Smooth muscle cell (in vitro differentiated cells): ENCODE measurements around the gene SMG6. TPM values are rescaled to one million over a fixed set of nuclear protein-coding genes. Genes with fewer than 3 reads are reported as not detected.

ENCODE experiments used
- DNase-seq: peaks from one replicate; lab custom pipeline; 2025; ENCODE audit not compliant: unreplicated experiment; lab: John Stamatoyannopoulos, UW
- H2AFZ ChIP-seq: fragments of 200-600 bp; sonication (generic); 2 replicates; pipeline ENCODE4 v1.6.0; 2016; ENCODE audit warnings: antibody characterized with exemption, low read depth, mild to moderate bottlenecking
- H3F3A ChIP-seq: fragments of 200-600 bp; sonication (generic); 2 replicates; pipeline ENCODE4 v1.6.0; 2017; ENCODE audit warnings: antibody characterized with exemption, low read depth
- H3K27ac ChIP-seq: fragments of 200-600 bp; sonication (generic); 2 replicates; pipeline ENCODE4 v1.5.1; 2016; ENCODE audit warnings: low read depth, mild to moderate bottlenecking
- H3K27me3 ChIP-seq: fragments of 200-600 bp; sonication (generic); 2 replicates; pipeline ENCODE4 v1.6.1; 2016; ENCODE audit warnings: low read depth, mild to moderate bottlenecking
- H3K36me3 ChIP-seq: fragments of 200-600 bp; sonication (generic); 2 replicates; pipeline ENCODE4 v1.5.1; 2016; ENCODE audit warnings: low read depth
- H3K4me1 ChIP-seq: fragments of 200-600 bp; sonication (generic); 2 replicates; pipeline ENCODE4 v1.5.1; 2016; ENCODE audit warnings: low read depth
- H3K4me2 ChIP-seq: fragments of 200-600 bp; sonication (generic); 2 replicates; pipeline ENCODE4 v1.6.0; 2016; ENCODE audit warnings: mild to moderate bottlenecking
- H3K4me3 ChIP-seq: fragments of 200-600 bp; sonication (generic); 2 replicates; pipeline ENCODE4 v1.5.1; 2016; ENCODE audit warnings: mild to moderate bottlenecking
- H3K79me2 ChIP-seq: fragments of 200-600 bp; sonication (generic); 2 replicates; pipeline ENCODE4 v1.6.0; 2016; ENCODE audit warnings: low read depth, mild to moderate bottlenecking
- H3K9ac ChIP-seq: fragments of 200-600 bp; sonication (generic); 2 replicates; pipeline ENCODE4 v1.6.0; 2016; ENCODE audit warnings: low read depth
- H3K9me3 ChIP-seq: fragments of 200-600 bp; sonication (generic); replicated peaks from 2 replicates; pipeline ENCODE4 v1.5.1; 2016; ENCODE audit warnings: low read depth
- H4K20me1 ChIP-seq: fragments of 200-600 bp; sonication (generic); 2 replicates; pipeline ENCODE4 v1.6.0; 2016; ENCODE audit warnings: low read depth
- CTCF ChIP-seq: fragments of 200-600 bp; sonication (generic); IDR thresholded peaks from 2 replicates; pipeline ENCODE4 v1.5.1; 2017; ENCODE audit warnings: borderline replicate concordance, mild to moderate bottlenecking, antibody characterized with exemption; ENCODE audit not compliant: insufficient read depth, poor library complexity, severe bottlenecking
- WGBS: methylation state at CpG from one replicate; pipeline ENCODE4 v1.1.7; 2016; ENCODE audit warnings: low lambda C conversion rate; 5-methylcytosine and 5-hydroxymethylcytosine counted together
- polyA plus RNA-seq: library from polyadenylated mRNA; unstranded; fragments of >200 nt; fragmentation: Nextera tagmentation; extraction: Ambion mirVana; gene quantifications from 2 replicates; pipeline ENCODE4 v1.2.1, GENCODE V29; 2016
- total RNA-seq: library from RNA; depleted of rRNA; stranded (reverse); fragments of >200 nt; gene quantifications from 2 replicates; pipeline ENCODE4 v1.2.3, GENCODE V29; 2014

The SMG6 gene
- total and polyA plus RNA-seq, 2 experiments from 2014 or later, result 10.6 to 21.4 TPM

DNA sequence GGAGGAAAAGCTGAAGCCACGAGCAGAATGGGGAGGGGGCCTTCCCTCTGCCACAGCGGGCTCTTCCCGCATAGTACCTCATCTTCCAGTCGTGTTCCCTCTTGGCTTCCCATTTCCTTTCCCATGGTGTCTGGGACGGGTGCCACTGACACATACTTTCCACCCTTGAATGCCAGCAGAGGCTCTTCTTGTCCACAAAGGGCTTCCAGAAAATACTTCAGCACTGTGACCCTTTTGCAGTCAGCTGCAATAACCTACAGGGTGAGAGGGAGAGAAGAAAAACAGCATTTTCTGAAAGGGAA, 218.0 kb downstream of the SMG6 start:
- no peaks in the 10 kb centered on the region for H3K9me3 ChIP-seq
- no peak overlapping the region for H3K27ac ChIP-seq
- no peak overlapping the region for H3K4me2 ChIP-seq
- H3K27me3 ChIP-seq, result no peaks in the 10 kb centered on the region
- TF ChIP-seq CTCF, result no peak
- no peak overlapping the region for H2AFZ ChIP-seq
- H3K36me3 ChIP-seq, result no peaks in the 10 kb centered on the region
- H3K4me1 ChIP-seq, result peaks cover 4% of the 10 kb centered on the region
- peaks cover 28% of the 10 kb centered on the region for H3F3A ChIP-seq
- H3K9ac ChIP-seq, result no peak overlapping the region
- H3K4me3 ChIP-seq, result no peak overlapping the region
- H3K79me2 ChIP-seq, result no peaks in the 10 kb centered on the region
- WGBS, result 40% methylated on average over 5 of the region's 5 CpGs
- no peak for DNase-seq
- H4K20me1 ChIP-seq, result no peaks in the 10 kb centered on the region

- H3F3A ChIP-seq, result peaks cover 24% of the 10 kb centered on the region
- H3K4me2 ChIP-seq, result peak overlapping the region; percentile 18
- peak overlapping the region; percentile 12 for H3K27ac ChIP-seq
- no peaks in the 10 kb centered on the region for H3K27me3 ChIP-seq
- no peak for TF ChIP-seq CTCF
- no peaks in the 10 kb centered on the region for H3K4me1 ChIP-seq
- WGBS, result 47% methylated on average over 13 of the region's 13 CpGs
- no peak overlapping the region for H3K4me3 ChIP-seq
- H3K9ac ChIP-seq, result no peak overlapping the region
- H2AFZ ChIP-seq, result no peak overlapping the region
- no peaks in the 10 kb centered on the region for H4K20me1 ChIP-seq
- H3K36me3 ChIP-seq, result no peaks in the 10 kb centered on the region
- no peak for DNase-seq
- H3K79me2 ChIP-seq, result no peaks in the 10 kb centered on the region
- H3K9me3 ChIP-seq, result no peaks in the 10 kb centered on the region
Observed at GRCh38 chr17:2084766-2085647, 218.6 kb downstream of the SMG6 start.

- H3K36me3 ChIP-seq, result no peaks in the 10 kb centered on the region
- no peak overlapping the region for H2AFZ ChIP-seq
- H3K27me3 ChIP-seq, result no peaks in the 10 kb centered on the region
- DNase-seq, result no peak
- H3K9me3 ChIP-seq, result no peaks in the 10 kb centered on the region
- H3K79me2 ChIP-seq, result no peaks in the 10 kb centered on the region
- WGBS, result 62% methylated on average over 8 of the region's 8 CpGs
- H3K4me3 ChIP-seq, result no peak overlapping the region
- no peaks in the 10 kb centered on the region for H4K20me1 ChIP-seq
- TF ChIP-seq CTCF, result no peak
- H3K4me1 ChIP-seq, result no peaks in the 10 kb centered on the region
- H3K4me2 ChIP-seq, result peak overlapping the region; percentile 18
- H3F3A ChIP-seq, result peaks cover 24% of the 10 kb centered on the region
- H3K27ac ChIP-seq, result peak overlapping the region; percentile 12
- no peak overlapping the region for H3K9ac ChIP-seq
Observed at GRCh38 chr17:2084036-2084765, 219.4 kb downstream of the SMG6 start.
